GM18517 (cell line): ENCODE measurements around the gene MLLT3.
"Not testable (repeated sequence)": the region's sequence is repeated elsewhere in the genome, so short reads cannot be mapped to it uniquely, and the experiment has no call there.

Experiments used
- ATAC-seq: cut with Tn5 transposase; IDR thresholded peaks from one replicate; pipeline ENCODE4 v1.9.1; 2021; ENCODE audit warnings: mild to moderate bottlenecking, moderate library complexity; ENCODE audit not compliant: unreplicated experiment

MLLT3 gene

GRCh38 chr9:20622330-20623020, at the start of gene MLLT3:
TSS of gene MLLT3 (minus strand) at chr9:20622499.
- peak; percentile 70 for ATAC-seq

GRCh38 chr9:20671635-20672034, 49.3 kb upstream of the MLLT3 start:
- no peak for ATAC-seq

- no peak for ATAC-seq
These were observed 48.1 kb upstream of the MLLT3 start for GRCh38 chr9:20670395-20670794.

GRCh38 chr9:20664501-20664900, 42.2 kb upstream of the MLLT3 start:
- ATAC-seq = no peak

GRCh38 chr9:20663133-20663532, 40.8 kb upstream of the MLLT3 start:
- no peak for ATAC-seq

GRCh38 chr9:20662156-20662555, 39.9 kb upstream of the MLLT3 start:
- no peak for ATAC-seq

GRCh38 chr9:20659474-20659967, 37.2 kb upstream of the MLLT3 start:
- ATAC-seq = no peak

- no peak for ATAC-seq
These were observed 36.6 kb upstream of the MLLT3 start for GRCh38 chr9:20658677-20659473.

GRCh38 chr9:20658246-20658667, 36.0 kb upstream of the MLLT3 start:
- ATAC-seq = not testable (repeated sequence)

GRCh38 chr9:20651939-20652338, 29.6 kb upstream of the MLLT3 start:
- ATAC-seq = no peak

GRCh38 chr9:20650750-20651299, 28.5 kb upstream of the MLLT3 start:
- no peak for ATAC-seq

- ATAC-seq = no peak
These were observed 28.0 kb upstream of the MLLT3 start for GRCh38 chr9:20650313-20650712.

GRCh38 chr9:20649381-20649780, 27.1 kb upstream of the MLLT3 start:
- ATAC-seq = no peak

- ATAC-seq = no peak
These were observed 24.4 kb upstream of the MLLT3 start for GRCh38 chr9:20646656-20647055.

- no peak for ATAC-seq
These were observed 21.4 kb upstream of the MLLT3 start for GRCh38 chr9:20643660-20644059.

- ATAC-seq = no peak
These were observed 19.7 kb upstream of the MLLT3 start for GRCh38 chr9:20642045-20642444.

- ATAC-seq = peak; percentile 94
These were observed 18.3 kb upstream of the MLLT3 start for GRCh38 chr9:20640331-20641187.

GRCh38 chr9:20636888-20637440, 14.7 kb upstream of the MLLT3 start:
- ATAC-seq = no peak

GRCh38 chr9:20634895-20635294, 12.6 kb upstream of the MLLT3 start:
- ATAC-seq = no peak

- ATAC-seq = no peak
These were observed 10.4 kb upstream of the MLLT3 start for GRCh38 chr9:20632705-20633104.
